GM20000 (cell line): ENCODE measurements around the gene MYL3.
"Not testable (repeated sequence)": the region's sequence is repeated elsewhere in the genome, so short reads cannot be mapped to it uniquely, and the experiment has no call there.

Experiments used
- DNase-seq: peaks from one replicate; pipeline ENCODE4 v3.0.0; 2012; ENCODE audit warnings: low spot score
- CTCF ChIP-seq: IDR thresholded peaks from 2 replicates; pipeline ENCODE4 v1.5.1; 2012; ENCODE audit warnings: mild to moderate bottlenecking, control low read depth; ENCODE audit errors: extremely low read depth, missing control alignments

The MYL3 gene

GRCh38 chr3:46863261-46863782 is at the start of gene MYL3:
MYL3 (minus strand) TSS chr3:46863444; CDS start chr3:46863390, 54 bp downstream.
- no peak for TF ChIP-seq CTCF
- no peak for DNase-seq

- no peak for DNase-seq
- no peak for TF ChIP-seq CTCF
Observed at GRCh38 chr3:46912986-46913385, 49.7 kb upstream of the MYL3 start.

- DNase-seq, result not testable (repeated sequence)
Observed at GRCh38 chr3:46910914-46911313, 47.7 kb upstream of the MYL3 start.

- DNase-seq, result no peak
- no peak for TF ChIP-seq CTCF
Observed at GRCh38 chr3:46910166-46910760, 47.0 kb upstream of the MYL3 start.

- TF ChIP-seq CTCF, result peak; percentile 78
Observed at GRCh38 chr3:46909535-46910161, 46.4 kb upstream of the MYL3 start.

GRCh38 chr3:46908986-46909534 is 45.8 kb upstream of the MYL3 start:
- no peak for TF ChIP-seq CTCF
- no peak for DNase-seq

More at GRCh38 chr3:46909535-46910161, 46.4 kb upstream of the MYL3 start:
- peak; percentile 89 for DNase-seq

- no peak for DNase-seq
- no peak for TF ChIP-seq CTCF
Observed at GRCh38 chr3:46908294-46908985, 45.2 kb upstream of the MYL3 start.
